ENCODE results near the gene EDEM1. TPM values are rescaled to one million over a fixed set of nuclear protein-coding genes. Genes with fewer than 3 reads are reported as not detected.
A peak's percentile ranks its signal among the peaks of the same experiment; 100 is the strongest.

EDEM1 gene
- total and polyA plus RNA-seq, 2 experiments from 2014 or later, result 17.3 to 24.3 TPM

- H3K4me1 ChIP-seq (ENCODE audit: insufficient read depth), result peaks cover 19% of the 10 kb centered on the region
- H3K27me3 ChIP-seq (replicated peaks; ENCODE audit: insufficient read depth), result no peaks in the 10 kb centered on the region
- no peaks in the 10 kb centered on the region for H4K20me1 ChIP-seq (ENCODE audit: insufficient read depth)
- H3K4me3 ChIP-seq, result no peak overlapping the region
- no peaks in the 10 kb centered on the region for H3K9me3 ChIP-seq (ENCODE audit: low read depth)
- peaks cover 31% of the 10 kb centered on the region for H3K79me2 ChIP-seq (ENCODE audit: insufficient read depth)
- H3K4me2 ChIP-seq (ENCODE audit: unreplicated experiment), result peak overlapping the region; percentile 31
- H3K9me2 ChIP-seq (ENCODE audit: insufficient read depth), result no peaks in the 10 kb centered on the region
- in situ Hi-C loops (cut with MboI), result no loop called here
- H3K27ac ChIP-seq, result peak overlapping the region; percentile 74
- H3K36me3 ChIP-seq (ENCODE audit: low read depth), result peaks cover 68% of the 10 kb centered on the region
- TF ChIP-seq EZH2phosphoT487 (IDR thresholded peaks at IDR 0.05; ENCODE audit: insufficient read depth, low read depth) (no peak), EZH2 (IDR thresholded peaks at IDR 0.05; ENCODE audit: insufficient read depth, poor library complexity, severe bottlenecking) (no peak)
- H3F3A ChIP-seq (ENCODE audit: insufficient read depth), result peaks cover 19% of the 10 kb centered on the region; the same call in 1 of the 2 replicates
- H2AFZ ChIP-seq, result no peak overlapping the region
- 59 to 63% methylated on average over 7 of the region's 7 CpGs for WGBS, 2 experiments (ENCODE audit: low coverage in 1 of 2, low lambda C conversion rate in 2 of 2, missing lambda C conversion rate in 2 of 2)
- H3K9ac ChIP-seq, result no peak overlapping the region
- peak; percentile 73 for DNase-seq
Observed at GRCh38 chr3:5205165-5205941, 17.8 kb downstream of the EDEM1 start.

- Histone ChIP-seq H3K36me3 (ENCODE audit: low read depth) (peaks cover 65% of the 10 kb centered on the region), H3K4me1 (ENCODE audit: insufficient read depth) (no peaks in the 10 kb centered on the region), H3K4me2 (ENCODE audit: unreplicated experiment) (no peak overlapping the region), H3K9me2 (ENCODE audit: insufficient read depth) (no peaks in the 10 kb centered on the region), H3K4me3 (no peak overlapping the region), H3K9ac (no peak overlapping the region), H3F3A (ENCODE audit: insufficient read depth) (no peaks in the 10 kb centered on the region), H3K9me3 (ENCODE audit: low read depth) (no peaks in the 10 kb centered on the region), H2AFZ (no peak overlapping the region), H3K27me3 (replicated peaks; ENCODE audit: insufficient read depth) (no peaks in the 10 kb centered on the region), H4K20me1 (ENCODE audit: insufficient read depth) (no peaks in the 10 kb centered on the region), H3K27ac (no peak overlapping the region), H3K79me2 (ENCODE audit: insufficient read depth) (no peaks in the 10 kb centered on the region)
- TF ChIP-seq EZH2 (IDR thresholded peaks at IDR 0.05; ENCODE audit: insufficient read depth, poor library complexity, severe bottlenecking), result no peak
- TF ChIP-seq EZH2phosphoT487 (IDR thresholded peaks at IDR 0.05; ENCODE audit: insufficient read depth, low read depth), result no peak
- no peak for DNase-seq
- in situ Hi-C loops (cut with MboI), result no loop called here
- WGBS, 2 experiments (ENCODE audit: low coverage in 1 of 2, low lambda C conversion rate in 2 of 2, missing lambda C conversion rate in 2 of 2), result 97 to 98% methylated on average over 5 of the region's 5 CpGs
Observed at GRCh38 chr3:5210926-5211325, 23.4 kb downstream of the EDEM1 start.

GRCh38 chr3:5212628-5213573, 25.4 kb downstream of the EDEM1 start:
- 62 to 67% methylated on average over 9 of the region's 9 CpGs for WGBS, 2 experiments (ENCODE audit: low coverage in 1 of 2, low lambda C conversion rate in 2 of 2, missing lambda C conversion rate in 2 of 2)
- Histone ChIP-seq H3K4me2 (ENCODE audit: unreplicated experiment) (no peak overlapping the region), H3F3A (ENCODE audit: insufficient read depth) (peaks cover 3% of the 10 kb centered on the region; the same call in 1 of the 2 replicates), H3K4me3 (no peak overlapping the region), H3K4me1 (ENCODE audit: insufficient read depth) (no peaks in the 10 kb centered on the region), H3K9me2 (ENCODE audit: insufficient read depth) (no peaks in the 10 kb centered on the region), H3K27ac (no peak overlapping the region), H3K9ac (no peak overlapping the region), H4K20me1 (ENCODE audit: insufficient read depth) (no peaks in the 10 kb centered on the region), H3K27me3 (replicated peaks; ENCODE audit: insufficient read depth) (no peaks in the 10 kb centered on the region), H3K9me3 (ENCODE audit: low read depth) (no peaks in the 10 kb centered on the region), H2AFZ (no peak overlapping the region), H3K79me2 (ENCODE audit: insufficient read depth) (no peaks in the 10 kb centered on the region), H3K36me3 (ENCODE audit: low read depth) (peaks cover 67% of the 10 kb centered on the region)
- in situ Hi-C loops (cut with MboI), result no loop called here
- TF ChIP-seq EZH2phosphoT487 (IDR thresholded peaks at IDR 0.05; ENCODE audit: insufficient read depth, low read depth) (no peak), EZH2 (IDR thresholded peaks at IDR 0.05; ENCODE audit: insufficient read depth, poor library complexity, severe bottlenecking) (no peak)
- no peak for DNase-seq

DNA sequence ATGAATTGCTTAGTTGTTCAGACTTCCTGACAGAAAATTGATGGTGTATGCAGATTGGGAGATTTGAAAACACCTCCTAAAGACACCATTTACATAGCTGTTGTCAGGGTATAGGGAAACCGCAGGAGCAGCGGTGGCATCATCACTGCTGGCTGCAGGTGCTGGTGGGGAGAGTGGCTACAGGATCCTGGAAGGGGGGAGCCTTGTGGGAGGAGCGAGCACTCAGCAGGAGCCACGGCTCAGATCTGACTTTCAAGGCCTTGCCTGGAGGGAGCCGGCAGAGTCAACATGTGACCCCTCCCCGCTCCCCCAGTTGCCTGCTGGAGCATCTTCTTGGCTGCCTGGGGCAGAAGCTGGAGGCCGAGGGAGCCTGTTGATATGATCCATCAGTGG, 26.1 kb downstream of the EDEM1 start:
- H3F3A ChIP-seq (ENCODE audit: insufficient read depth), result peaks cover 7% of the 10 kb centered on the region; the same call in 1 of the 2 replicates
- H3K9ac ChIP-seq, result no peak overlapping the region
- WGBS, 2 experiments (ENCODE audit: low coverage in 1 of 2, low lambda C conversion rate in 2 of 2, missing lambda C conversion rate in 2 of 2), result 71% methylated on average over 7 of the region's 7 CpGs
- H3K79me2 ChIP-seq (ENCODE audit: insufficient read depth), result no peaks in the 10 kb centered on the region
- TF ChIP-seq EZH2 (IDR thresholded peaks at IDR 0.05; ENCODE audit: insufficient read depth, poor library complexity, severe bottlenecking), result no peak
- no peak for TF ChIP-seq EZH2phosphoT487 (IDR thresholded peaks at IDR 0.05; ENCODE audit: insufficient read depth, low read depth)
- H3K27me3 ChIP-seq (replicated peaks; ENCODE audit: insufficient read depth), result no peaks in the 10 kb centered on the region
- no peaks in the 10 kb centered on the region for H3K9me2 ChIP-seq (ENCODE audit: insufficient read depth)
- in situ Hi-C loops (cut with MboI), result no loop called here
- peaks cover 63% of the 10 kb centered on the region for H3K36me3 ChIP-seq (ENCODE audit: low read depth)
- H3K4me1 ChIP-seq (ENCODE audit: insufficient read depth), result no peaks in the 10 kb centered on the region
- H3K4me3 ChIP-seq, result no peak overlapping the region
- no peaks in the 10 kb centered on the region for H3K9me3 ChIP-seq (ENCODE audit: low read depth)
- H3K27ac ChIP-seq, result no peak overlapping the region
- H2AFZ ChIP-seq, result no peak overlapping the region
- no peak overlapping the region for H3K4me2 ChIP-seq (ENCODE audit: unreplicated experiment)
- H4K20me1 ChIP-seq (ENCODE audit: insufficient read depth), result no peaks in the 10 kb centered on the region
- no peak for DNase-seq
